Vagina (tissue), 2 donors: Measurements from ENCODE around the gene CCDC60.

ENCODE experiments used
- POLR2A ChIP-seq, 2 donors: fragments of 450-650 bp; IDR thresholded peaks; one replicate each; pipeline ENCODE4 v1.6.1; 2017; ENCODE audit warnings: antibody characterized with exemption in 2 of 2, mild to moderate bottlenecking in 2 of 2, moderate library complexity in 2 of 2
- POLR2AphosphoS5 ChIP-seq, 2 donors: sonication (generic); formaldehyde crosslinking; IDR thresholded peaks; one replicate each; pipeline ENCODE4 v1.9.0; 2017; ENCODE audit warnings: antibody characterized with exemption in 2 of 2, mild to moderate bottlenecking in 2 of 2, low read depth in 1 of 2; ENCODE audit not compliant: insufficient read depth in 1 of 2
- TF ChIP-seq, protein P1 (sequence below), 3 experiments: fragments of 450-650 bp in 2 of 3; fragments of 200-600 bp in 1 of 3; sonication (generic) in 1 of 3; IDR thresholded peaks; one replicate each; pipeline ENCODE4 v1.5.1; 2017 to 2019; ENCODE audit warnings: antibody characterized with exemption in 3 of 3, mild to moderate bottlenecking in 2 of 3, moderate library complexity in 2 of 3

DNA sequence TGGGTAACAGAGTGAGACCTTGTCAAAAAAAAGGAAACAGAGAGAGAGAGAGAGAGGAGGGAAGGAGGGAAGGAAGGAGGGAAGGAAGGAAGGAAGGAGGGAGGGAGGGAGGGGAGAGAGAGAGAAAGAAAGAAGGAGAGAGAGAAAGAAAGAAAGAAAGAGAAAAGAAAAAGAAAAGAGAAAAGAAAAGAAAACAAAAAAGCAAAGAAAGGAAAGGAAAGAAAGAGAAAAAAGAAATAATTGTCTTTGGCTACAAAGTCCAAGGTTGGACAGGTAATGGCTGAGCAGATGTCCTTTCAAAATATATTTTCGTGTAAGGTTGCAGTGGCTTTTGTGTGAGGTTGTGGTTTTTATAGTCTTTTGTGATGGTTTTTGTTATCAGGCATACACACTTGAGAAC, 21.6 kb upstream of the CCDC60 start:
- TF ChIP-seq, protein P1, sequence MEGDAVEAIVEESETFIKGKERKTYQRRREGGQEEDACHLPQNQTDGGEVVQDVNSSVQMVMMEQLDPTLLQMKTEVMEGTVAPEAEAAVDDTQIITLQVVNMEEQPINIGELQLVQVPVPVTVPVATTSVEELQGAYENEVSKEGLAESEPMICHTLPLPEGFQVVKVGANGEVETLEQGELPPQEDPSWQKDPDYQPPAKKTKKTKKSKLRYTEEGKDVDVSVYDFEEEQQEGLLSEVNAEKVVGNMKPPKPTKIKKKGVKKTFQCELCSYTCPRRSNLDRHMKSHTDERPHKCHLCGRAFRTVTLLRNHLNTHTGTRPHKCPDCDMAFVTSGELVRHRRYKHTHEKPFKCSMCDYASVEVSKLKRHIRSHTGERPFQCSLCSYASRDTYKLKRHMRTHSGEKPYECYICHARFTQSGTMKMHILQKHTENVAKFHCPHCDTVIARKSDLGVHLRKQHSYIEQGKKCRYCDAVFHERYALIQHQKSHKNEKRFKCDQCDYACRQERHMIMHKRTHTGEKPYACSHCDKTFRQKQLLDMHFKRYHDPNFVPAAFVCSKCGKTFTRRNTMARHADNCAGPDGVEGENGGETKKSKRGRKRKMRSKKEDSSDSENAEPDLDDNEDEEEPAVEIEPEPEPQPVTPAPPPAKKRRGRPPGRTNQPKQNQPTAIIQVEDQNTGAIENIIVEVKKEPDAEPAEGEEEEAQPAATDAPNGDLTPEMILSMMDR (IDR thresholded peaks at IDR 0.05) = no peak
- no peak for TF ChIP-seq POLR2A (IDR thresholded peaks at IDR 0.05)
- TF ChIP-seq POLR2AphosphoS5 (IDR thresholded peaks at IDR 0.05; ENCODE audit: insufficient read depth in 1 of 2, low read depth in 1 of 2) = no peak
